Endometrial microvascular endothelial cells (primary cell): ENCODE measurements around the gene CAPN7. TPM values are rescaled to one million over a fixed set of nuclear protein-coding genes. Genes with fewer than 3 reads are reported as not detected.

Experiments used
- in situ Hi-C: cut with HindIII; loops from 2 replicates; pipeline ENCODE4 v1.10.0; 2017; ENCODE audit warnings: low sequenced_read_pairs, low pct_unique_long_range_greater_than_20kb; ENCODE audit errors: inconsistent ontology term
- total RNA-seq: library from RNA; depleted of rRNA; stranded (reverse); fragments of >200 nt; gene quantifications from one replicate; pipeline ENCODE4 v1.2.3, GENCODE V29; 2015; ENCODE audit errors: inconsistent ontology term

CAPN7 gene
- total RNA-seq, 1 donor from 2014 or later: 15.9 TPM

DNA sequence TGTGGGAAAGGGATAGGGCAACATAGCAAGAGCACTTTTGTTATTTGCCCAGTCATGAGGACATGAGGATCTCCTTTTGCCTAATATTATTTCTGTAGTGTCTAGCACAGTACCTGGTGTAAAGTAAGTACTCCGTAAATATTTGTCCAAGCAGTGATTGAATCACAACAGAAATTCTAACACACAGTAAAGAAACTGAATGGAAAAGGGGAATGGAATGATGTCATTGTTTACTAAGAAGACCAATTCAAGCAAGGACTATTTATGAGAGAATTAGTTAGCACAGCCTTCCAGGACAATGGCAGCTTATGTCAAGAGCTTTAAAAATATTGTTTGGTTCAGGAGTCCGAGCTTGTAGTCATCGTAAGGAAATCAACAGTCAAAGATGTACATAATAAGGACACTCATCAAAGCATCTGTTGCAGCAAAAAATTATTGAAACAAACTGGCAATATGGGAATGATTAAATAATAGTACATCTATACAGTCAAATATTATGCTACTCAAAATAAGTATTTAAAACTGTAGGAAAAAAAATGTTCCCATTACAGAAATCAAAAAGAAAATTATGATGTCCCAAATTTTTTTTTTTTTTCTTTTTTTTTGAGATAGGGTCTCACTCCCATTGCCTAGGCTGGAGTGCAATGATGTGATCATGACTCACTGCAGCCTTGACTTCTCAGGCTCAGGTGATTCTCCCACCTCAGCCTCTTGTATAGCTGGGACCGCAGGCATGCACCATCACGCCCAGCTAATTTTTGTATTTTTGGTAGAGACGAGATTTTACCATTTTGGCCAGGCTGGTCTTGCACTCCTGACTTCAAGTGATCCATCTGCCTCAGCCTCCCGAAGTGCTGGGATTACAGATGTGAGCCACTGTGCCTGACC lies 17.9 kb downstream of the CAPN7 start:
- in situ Hi-C loops: no loop called here

DNA sequence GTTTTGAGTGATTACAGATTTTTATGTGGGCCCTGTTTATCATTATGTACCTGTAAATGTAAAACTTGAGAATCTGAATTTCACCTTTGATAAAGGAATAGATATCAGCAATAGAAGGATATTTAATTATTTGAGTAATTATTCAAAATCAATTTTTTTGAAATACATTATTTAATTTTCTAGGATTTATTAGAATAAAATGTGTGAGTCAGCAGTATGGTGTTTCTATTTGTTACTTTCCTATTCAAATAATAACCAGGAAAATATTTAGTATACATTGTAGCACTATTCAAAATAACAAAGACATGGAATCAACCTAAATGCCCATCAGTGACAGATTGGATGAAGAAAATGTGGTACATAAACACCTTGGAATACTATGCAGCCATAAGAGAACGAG lies 22.1 kb downstream of the CAPN7 start:
- in situ Hi-C loops: no loop called here

GRCh38 chr3:15229262-15229661 lies 23.2 kb downstream of the CAPN7 start:
- in situ Hi-C loops: no loop called here

DNA sequence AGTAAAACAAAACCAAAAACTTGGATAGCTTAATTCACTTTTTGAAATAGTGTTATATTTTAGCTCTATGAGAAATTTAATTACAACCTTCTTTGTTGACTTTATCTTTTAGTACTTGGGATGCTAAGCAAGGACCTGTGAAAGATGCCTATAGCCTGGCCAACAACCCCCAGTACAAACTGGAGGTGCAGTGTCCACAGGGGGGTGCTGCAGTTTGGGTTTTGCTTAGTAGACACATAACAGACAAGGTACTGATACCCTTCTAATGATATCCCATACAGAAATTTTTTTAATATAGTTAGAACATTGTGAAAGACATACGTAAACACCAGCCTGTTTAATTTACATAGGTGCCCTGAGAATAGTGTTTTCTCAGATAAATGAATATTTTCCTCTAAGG lies 35.3 kb downstream of the CAPN7 start:
- in situ Hi-C loops: no loop called here

DNA sequence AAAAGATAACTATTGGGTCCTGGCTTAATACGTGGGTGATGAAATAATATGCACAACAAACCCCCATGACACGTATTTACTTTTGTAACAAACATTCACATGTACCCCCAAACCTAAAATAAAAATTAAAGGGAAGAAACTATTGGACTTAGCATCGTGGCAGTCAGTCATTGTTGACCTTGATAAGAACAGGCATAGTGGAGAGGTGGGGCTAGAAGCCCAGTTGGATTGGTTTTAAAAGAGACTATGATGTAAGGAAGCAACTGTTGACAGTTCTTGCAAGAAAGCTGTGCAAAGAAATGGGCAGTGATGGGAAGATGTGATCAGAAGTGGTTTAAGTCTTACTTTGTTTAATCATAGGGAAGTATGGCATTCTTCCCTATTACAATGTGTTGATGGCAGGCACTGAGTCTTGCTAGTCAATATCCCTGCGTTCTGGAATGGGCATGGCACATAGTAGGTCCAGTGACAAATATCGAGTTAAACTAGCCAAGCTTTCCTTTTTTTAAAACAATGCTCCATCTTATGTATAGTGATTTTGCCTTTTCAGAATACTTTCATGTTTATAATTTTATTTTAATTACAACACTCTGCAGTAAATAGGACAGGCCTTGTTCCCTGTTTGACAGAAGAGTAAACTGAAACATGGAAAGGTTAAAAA lies 37.9 kb downstream of the CAPN7 start:
- in situ Hi-C loops: no loop called here

GRCh38 chr3:15246186-15246585 lies 40.1 kb downstream of the CAPN7 start:
- in situ Hi-C loops: no loop called here

GRCh38 chr3:15253023-15253697 lies 47.1 kb downstream of the CAPN7 start:
- in situ Hi-C loops: no loop called here

- in situ Hi-C loops: no loop called here
Measured at GRCh38 chr3:15255215-15255614, 49.2 kb downstream of the CAPN7 start.

- in situ Hi-C loops: no loop called here
Measured at GRCh38 chr3:15256861-15257341, 50.9 kb downstream of the CAPN7 start.

- in situ Hi-C loops: no loop called here
Measured at GRCh38 chr3:15258720-15259119, 52.7 kb downstream of the CAPN7 start.

DNA sequence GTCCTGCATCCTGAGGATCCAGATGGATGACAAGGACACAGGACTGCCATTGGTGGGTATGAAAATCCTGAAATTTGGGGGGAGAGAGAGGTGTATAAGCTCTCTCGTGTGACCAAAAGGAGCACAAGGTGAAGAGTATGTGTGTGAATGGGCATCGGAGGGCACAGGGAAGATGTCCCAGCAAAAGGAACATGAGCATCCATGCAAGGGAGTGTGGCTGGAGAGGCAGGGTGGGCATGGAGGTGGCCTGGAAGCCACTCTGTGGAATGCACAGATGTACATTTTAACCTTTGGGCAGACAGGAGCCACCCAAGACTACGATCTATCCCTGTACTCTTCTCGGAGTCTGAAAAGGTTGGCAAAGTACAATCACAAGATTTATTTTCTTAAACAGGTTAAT lies 54.5 kb downstream of the CAPN7 start:
- in situ Hi-C loops: no loop called here

- in situ Hi-C loops: no loop called here
Measured at GRCh38 chr3:15261274-15261673, 55.2 kb downstream of the CAPN7 start.

DNA sequence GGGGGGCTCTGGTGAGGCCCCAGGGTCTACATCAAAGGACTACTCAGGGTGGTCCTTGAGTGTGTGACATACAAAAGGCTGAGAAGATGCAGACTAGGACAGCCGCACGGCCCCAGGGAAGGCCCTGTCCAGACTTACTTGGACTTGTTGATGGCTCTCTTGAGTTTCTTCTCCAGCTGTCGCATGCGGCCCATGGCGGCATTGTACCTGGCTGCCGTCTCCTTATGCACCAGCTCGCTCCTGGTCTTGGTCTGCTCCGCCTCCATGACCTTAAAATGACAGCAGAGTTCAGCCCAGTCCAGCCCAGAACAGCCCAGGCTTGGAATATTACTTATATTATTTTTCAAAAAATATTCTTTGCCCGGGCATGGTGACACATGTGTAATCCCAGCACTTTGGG lies 56.0 kb downstream of the CAPN7 start:
- in situ Hi-C loops: no loop called here

GRCh38 chr3:15263120-15263519 lies 57.1 kb downstream of the CAPN7 start:
- in situ Hi-C loops: no loop called here

DNA sequence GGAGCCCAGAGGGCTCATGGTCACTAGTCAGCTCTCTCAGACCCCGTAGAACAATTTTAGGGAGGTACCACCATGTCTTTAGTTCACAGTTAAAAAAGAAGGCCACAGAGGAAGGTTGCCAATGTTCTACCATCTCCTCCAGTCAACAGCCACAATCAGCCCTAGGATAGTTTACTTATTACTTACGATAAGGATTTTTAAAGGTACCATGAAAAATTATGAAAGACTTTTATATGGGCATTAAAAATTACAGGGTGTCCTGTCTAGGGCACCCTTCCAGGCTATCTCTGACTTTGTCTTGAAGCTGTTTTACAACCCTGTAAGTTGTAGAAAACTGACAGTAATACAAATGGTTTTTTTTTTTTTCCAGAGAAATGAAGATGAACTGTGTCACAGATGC lies 57.9 kb downstream of the CAPN7 start:
- in situ Hi-C loops: no loop called here

DNA sequence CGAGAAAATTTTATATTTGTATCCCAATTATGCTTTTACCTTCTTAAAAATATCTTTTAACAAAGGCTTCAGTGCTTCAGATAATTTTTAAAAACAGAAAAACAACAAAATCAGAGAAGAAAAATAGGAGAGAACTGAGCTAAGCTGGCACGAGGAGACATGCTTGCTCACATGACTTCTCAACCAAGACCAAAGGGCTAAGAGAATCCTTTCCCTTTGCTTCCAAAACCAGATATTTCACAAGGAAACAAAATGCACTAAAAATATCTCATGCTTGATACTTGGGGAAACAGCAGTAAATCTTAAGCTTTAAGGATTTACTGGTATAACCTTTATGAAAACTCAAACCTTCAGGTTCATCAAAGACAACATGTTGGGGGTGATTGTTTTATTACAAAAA lies 58.4 kb downstream of the CAPN7 start:
- in situ Hi-C loops: no loop called here

DNA sequence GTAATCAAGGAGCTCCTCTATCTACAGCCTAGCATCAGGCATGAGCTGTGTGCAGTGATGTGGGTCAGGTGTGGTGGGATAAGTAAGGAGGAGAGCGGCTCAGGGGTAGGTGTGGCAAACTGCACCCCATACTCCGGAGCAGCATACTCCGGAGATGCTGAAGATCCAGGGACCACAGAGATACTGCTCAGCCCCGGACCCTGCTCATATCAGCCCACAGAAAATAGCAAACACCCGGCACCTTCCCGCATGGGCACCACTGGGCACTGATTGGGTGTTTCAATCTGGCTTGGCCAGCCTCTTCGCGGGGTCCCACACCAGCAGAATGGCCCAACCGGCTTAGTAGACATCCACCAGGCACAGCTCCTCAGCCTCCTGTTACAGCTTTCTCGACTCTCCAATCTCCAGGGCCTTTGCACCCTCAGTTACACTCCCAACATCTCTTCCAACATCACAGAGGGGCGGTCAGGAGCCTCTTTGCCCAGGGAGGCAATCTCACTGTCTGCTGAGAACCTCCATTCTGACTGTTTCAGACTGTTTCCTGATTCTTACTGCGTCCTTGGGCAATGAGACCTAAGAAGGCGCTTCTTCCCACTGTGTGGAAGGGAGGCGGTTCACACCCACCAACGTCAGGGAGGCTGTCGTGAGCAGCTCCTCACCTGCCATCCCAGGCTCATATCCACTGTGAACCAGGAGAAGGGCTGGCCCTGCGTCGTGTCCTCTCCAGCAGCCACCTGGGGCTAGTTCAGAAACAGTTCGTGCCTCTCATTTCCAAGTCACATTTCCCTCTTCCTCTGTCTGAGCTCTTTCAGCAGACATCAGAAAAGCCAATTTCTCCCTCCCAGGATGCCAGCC lies 59.8 kb downstream of the CAPN7 start:
- in situ Hi-C loops: no loop called here

DNA sequence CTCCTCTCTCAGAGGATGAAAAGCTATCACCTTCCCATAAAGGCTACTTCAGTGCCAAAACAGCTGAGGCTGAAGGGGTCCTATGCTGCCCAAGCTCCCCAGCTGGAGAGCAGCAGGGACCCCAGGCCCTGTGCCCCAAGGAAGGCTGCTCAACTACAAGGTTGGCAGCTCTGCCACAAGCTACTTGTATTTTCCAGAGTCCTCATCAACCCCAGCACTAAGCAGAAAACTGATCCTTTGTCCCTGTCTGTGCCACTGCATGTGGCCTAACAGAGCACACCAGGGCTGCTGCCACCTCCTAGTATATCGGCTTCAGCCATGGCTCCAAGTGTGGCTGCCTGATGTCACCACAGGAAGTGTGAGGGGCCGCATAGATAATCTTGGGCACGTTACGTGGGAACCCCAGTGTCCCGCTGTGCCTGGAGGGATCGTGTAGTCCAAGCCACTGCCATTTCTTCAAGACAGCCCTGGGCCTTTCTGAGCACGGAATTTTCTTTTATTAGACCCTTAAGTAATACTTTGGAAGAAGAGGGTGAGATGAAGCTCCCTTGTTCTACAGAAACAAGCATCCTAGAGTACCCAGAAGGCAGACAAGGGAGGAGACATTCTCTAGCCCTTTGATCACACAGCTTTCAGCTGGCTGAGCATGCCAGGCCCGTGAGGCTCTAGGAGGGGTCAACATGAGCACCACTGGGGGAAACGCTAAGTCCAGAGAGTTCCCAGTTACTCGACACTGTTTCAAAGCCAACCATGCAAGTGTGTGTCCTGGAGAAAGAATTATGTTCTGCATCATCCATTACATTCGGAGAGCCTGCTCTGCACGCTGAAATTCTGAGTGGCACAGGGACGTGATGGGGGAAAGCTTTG lies 60.7 kb downstream of the CAPN7 start:
- in situ Hi-C loops: no loop called here
